ENCODE results near the gene PRKN. TPM values are rescaled to one million over a fixed set of nuclear protein-coding genes. Genes with fewer than 3 reads are reported as not detected.

PRKN gene
- total RNA-seq, 1 donor from 2014 or later = 1.3 TPM

DNA sequence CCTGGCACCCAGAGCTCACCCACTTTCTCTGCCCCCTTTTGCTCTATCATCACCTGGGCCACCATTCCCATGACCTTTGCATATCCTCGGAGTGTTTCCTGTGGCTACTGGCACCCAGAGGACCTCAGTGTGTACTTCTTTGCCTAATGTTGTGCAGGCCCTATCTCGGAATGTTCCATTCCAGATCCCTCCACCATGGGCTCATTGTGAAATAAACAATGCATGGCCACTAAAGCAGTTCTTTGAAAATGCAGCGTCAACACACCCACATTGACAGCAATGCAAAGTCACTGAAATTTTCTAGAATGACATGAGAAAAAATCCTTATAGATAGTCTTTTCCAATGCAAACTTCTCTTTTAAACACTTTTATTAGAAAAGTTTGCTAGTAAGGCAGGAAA, 1380.8 kb downstream of the PRKN start:
- no peaks in the 10 kb centered on the region for H3K27me3 ChIP-seq (ENCODE audit: insufficient read depth, low read length)
- Mint-ChIP-seq H3K27me3 (ENCODE audit: low read depth, unreplicated experiment) (no peaks in the 10 kb centered on the region), H3K27ac (ENCODE audit: unreplicated experiment) (no peak overlapping the region), H3K4me1 (ENCODE audit: low read depth, unreplicated experiment) (no peaks in the 10 kb centered on the region), H3K4me3 (ENCODE audit: unreplicated experiment) (no peak overlapping the region), H3K9me3 (ENCODE audit: unreplicated experiment) (no peaks in the 10 kb centered on the region), H3K36me3 (ENCODE audit: low read depth, unreplicated experiment) (no peaks in the 10 kb centered on the region)
- H2AFZ ChIP-seq (ENCODE audit: low read depth, low read length) = no peak overlapping the region
- H4K20me1 ChIP-seq (ENCODE audit: insufficient read depth, low read length) = no peaks in the 10 kb centered on the region
- no peak overlapping the region for H3K4me2 ChIP-seq (ENCODE audit: low read length)
- no peak for DNase-seq (ENCODE audit: low read depth)
- no peaks in the 10 kb centered on the region for H3K4me1 ChIP-seq (ENCODE audit: insufficient read depth, low read length)
- H3K79me2 ChIP-seq (ENCODE audit: insufficient read depth, low read length) = no peaks in the 10 kb centered on the region
- H3K9me3 ChIP-seq (ENCODE audit: insufficient read depth, low read depth, low read length) = no peaks in the 10 kb centered on the region
- H3K27ac ChIP-seq (ENCODE audit: low read depth, low read length) = no peak overlapping the region
- no peaks in the 10 kb centered on the region for H3K36me3 ChIP-seq (ENCODE audit: insufficient read depth, low read length)
- no peak overlapping the region for H3K9ac ChIP-seq (ENCODE audit: low read length)
- no peak overlapping the region for H3K4me3 ChIP-seq (ENCODE audit: insufficient read depth, low read depth, low read length)
- TF ChIP-seq, protein P1, sequence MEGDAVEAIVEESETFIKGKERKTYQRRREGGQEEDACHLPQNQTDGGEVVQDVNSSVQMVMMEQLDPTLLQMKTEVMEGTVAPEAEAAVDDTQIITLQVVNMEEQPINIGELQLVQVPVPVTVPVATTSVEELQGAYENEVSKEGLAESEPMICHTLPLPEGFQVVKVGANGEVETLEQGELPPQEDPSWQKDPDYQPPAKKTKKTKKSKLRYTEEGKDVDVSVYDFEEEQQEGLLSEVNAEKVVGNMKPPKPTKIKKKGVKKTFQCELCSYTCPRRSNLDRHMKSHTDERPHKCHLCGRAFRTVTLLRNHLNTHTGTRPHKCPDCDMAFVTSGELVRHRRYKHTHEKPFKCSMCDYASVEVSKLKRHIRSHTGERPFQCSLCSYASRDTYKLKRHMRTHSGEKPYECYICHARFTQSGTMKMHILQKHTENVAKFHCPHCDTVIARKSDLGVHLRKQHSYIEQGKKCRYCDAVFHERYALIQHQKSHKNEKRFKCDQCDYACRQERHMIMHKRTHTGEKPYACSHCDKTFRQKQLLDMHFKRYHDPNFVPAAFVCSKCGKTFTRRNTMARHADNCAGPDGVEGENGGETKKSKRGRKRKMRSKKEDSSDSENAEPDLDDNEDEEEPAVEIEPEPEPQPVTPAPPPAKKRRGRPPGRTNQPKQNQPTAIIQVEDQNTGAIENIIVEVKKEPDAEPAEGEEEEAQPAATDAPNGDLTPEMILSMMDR (IDR thresholded peaks at IDR 0.05; ENCODE audit: insufficient read depth, low read depth, low read length) = no peak
- no peak for TF ChIP-seq EZH2 (IDR thresholded peaks at IDR 0.05; ENCODE audit: insufficient read depth, low read length)
- FAIRE-seq = no peak

DNA sequence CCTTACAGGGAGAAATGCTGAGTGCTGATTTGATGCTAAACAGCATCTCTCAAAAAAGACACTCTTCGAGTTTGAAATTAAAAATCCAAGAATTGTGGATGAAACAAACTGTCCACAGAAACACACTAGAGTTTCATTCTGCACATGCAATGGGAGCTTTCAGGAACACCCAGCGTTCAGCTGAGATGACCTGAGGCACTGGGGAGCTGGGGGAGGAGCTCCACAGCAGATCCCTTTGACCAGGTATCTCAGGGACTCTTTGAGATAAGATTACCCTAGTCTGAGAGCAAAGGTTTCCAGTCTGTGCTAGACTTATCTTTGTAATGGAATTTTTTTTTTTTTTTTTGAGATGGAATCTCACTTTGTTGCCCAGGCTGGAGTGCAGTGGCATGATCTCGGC, 1382.9 kb downstream of the PRKN start:
- Mint-ChIP-seq H3K36me3 (ENCODE audit: low read depth, unreplicated experiment) (no peaks in the 10 kb centered on the region), H3K9me3 (ENCODE audit: unreplicated experiment) (no peaks in the 10 kb centered on the region), H3K27ac (ENCODE audit: unreplicated experiment) (no peak overlapping the region), H3K27me3 (ENCODE audit: low read depth, unreplicated experiment) (no peaks in the 10 kb centered on the region), H3K4me1 (ENCODE audit: low read depth, unreplicated experiment) (no peaks in the 10 kb centered on the region), H3K4me3 (ENCODE audit: unreplicated experiment) (no peak overlapping the region)
- TF ChIP-seq, protein P1 (IDR thresholded peaks at IDR 0.05; ENCODE audit: insufficient read depth, low read depth, low read length) = no peak
- no peak for TF ChIP-seq EZH2 (IDR thresholded peaks at IDR 0.05; ENCODE audit: insufficient read depth, low read length)
- Histone ChIP-seq H3K27me3 (ENCODE audit: insufficient read depth, low read length) (no peaks in the 10 kb centered on the region), H3K9ac (ENCODE audit: low read length) (no peak overlapping the region), H3K79me2 (ENCODE audit: insufficient read depth, low read length) (no peaks in the 10 kb centered on the region), H3K4me1 (ENCODE audit: insufficient read depth, low read length) (no peaks in the 10 kb centered on the region), H3K4me2 (ENCODE audit: low read length) (no peak overlapping the region), H3K36me3 (ENCODE audit: insufficient read depth, low read length) (no peaks in the 10 kb centered on the region), H3K4me3 (ENCODE audit: insufficient read depth, low read depth, low read length) (no peak overlapping the region), H3K9me3 (ENCODE audit: insufficient read depth, low read depth, low read length) (no peaks in the 10 kb centered on the region), H4K20me1 (ENCODE audit: insufficient read depth, low read length) (no peaks in the 10 kb centered on the region), H3K27ac (ENCODE audit: low read depth, low read length) (no peak overlapping the region), H2AFZ (ENCODE audit: low read depth, low read length) (no peak overlapping the region)
- DNase-seq (ENCODE audit: low read depth) (no peak), FAIRE-seq (no peak)

DNA sequence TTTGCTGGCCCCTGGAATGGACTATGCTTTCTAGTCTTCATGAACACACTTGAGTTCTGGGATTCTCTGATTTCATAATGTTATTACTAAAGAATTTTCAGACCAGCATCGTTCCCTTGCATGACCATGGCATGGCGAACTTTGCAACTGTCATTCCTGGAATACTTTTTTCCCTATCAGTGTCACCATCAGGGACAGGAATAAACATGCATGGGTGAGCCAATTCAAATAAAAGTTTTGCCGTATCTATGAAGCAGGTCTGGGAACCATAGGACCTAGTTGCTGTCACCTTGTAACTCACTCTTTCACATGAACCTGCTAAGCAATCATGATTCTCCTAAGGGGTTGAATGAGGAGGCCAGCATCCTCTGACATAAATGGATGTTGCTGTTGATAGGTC, 1385.5 kb downstream of the PRKN start:
- Histone ChIP-seq H4K20me1 (ENCODE audit: insufficient read depth, low read length) (no peaks in the 10 kb centered on the region), H3K79me2 (ENCODE audit: insufficient read depth, low read length) (no peaks in the 10 kb centered on the region), H3K4me1 (ENCODE audit: insufficient read depth, low read length) (no peaks in the 10 kb centered on the region), H3K36me3 (ENCODE audit: insufficient read depth, low read length) (no peaks in the 10 kb centered on the region), H3K4me3 (ENCODE audit: insufficient read depth, low read depth, low read length) (no peak overlapping the region), H3K27ac (ENCODE audit: low read depth, low read length) (no peak overlapping the region), H3K27me3 (ENCODE audit: insufficient read depth, low read length) (no peaks in the 10 kb centered on the region), H3K9me3 (ENCODE audit: insufficient read depth, low read depth, low read length) (no peaks in the 10 kb centered on the region), H2AFZ (ENCODE audit: low read depth, low read length) (no peak overlapping the region), H3K4me2 (ENCODE audit: low read length) (no peak overlapping the region), H3K9ac (ENCODE audit: low read length) (no peak overlapping the region)
- no peak overlapping the region for H3K27ac Mint-ChIP-seq (ENCODE audit: unreplicated experiment)
- H3K4me1 Mint-ChIP-seq (ENCODE audit: low read depth, unreplicated experiment) = no peaks in the 10 kb centered on the region
- H3K27me3 Mint-ChIP-seq (ENCODE audit: low read depth, unreplicated experiment) = no peaks in the 10 kb centered on the region
- no peaks in the 10 kb centered on the region for H3K36me3 Mint-ChIP-seq (ENCODE audit: low read depth, unreplicated experiment)
- H3K4me3 Mint-ChIP-seq (ENCODE audit: unreplicated experiment) = no peak overlapping the region
- DNase-seq (ENCODE audit: low read depth) (no peak), FAIRE-seq (no peak)
- no peaks in the 10 kb centered on the region for H3K9me3 Mint-ChIP-seq (ENCODE audit: unreplicated experiment)
- no peak for TF ChIP-seq EZH2 (IDR thresholded peaks at IDR 0.05; ENCODE audit: insufficient read depth, low read length)
- TF ChIP-seq, protein P1 (IDR thresholded peaks at IDR 0.05; ENCODE audit: insufficient read depth, low read depth, low read length) = no peak
